Neural progenitor cell (in vitro differentiated cells): ENCODE data around the gene LVRN.

ENCODE experiments used
- CTCF ChIP-seq: fragments of 200-600 bp; sonication (generic); IDR thresholded peaks from 2 replicates; pipeline ENCODE4 v1.5.1; 2017; ENCODE audit warnings: antibody characterized with exemption, mild to moderate bottlenecking
- EZH2 ChIP-seq: fragments of 200-600 bp; sonication (generic); IDR thresholded peaks from 2 replicates; pipeline ENCODE4 v1.6.1; 2017; ENCODE audit warnings: antibody characterized with exemption, mild to moderate bottlenecking, moderate library complexity
- EZH2phosphoT487 ChIP-seq: fragments of 200-600 bp; sonication (generic); IDR thresholded peaks from 2 replicates; pipeline ENCODE4 v1.6.1; 2017; ENCODE audit warnings: antibody characterized with exemption

DNA sequence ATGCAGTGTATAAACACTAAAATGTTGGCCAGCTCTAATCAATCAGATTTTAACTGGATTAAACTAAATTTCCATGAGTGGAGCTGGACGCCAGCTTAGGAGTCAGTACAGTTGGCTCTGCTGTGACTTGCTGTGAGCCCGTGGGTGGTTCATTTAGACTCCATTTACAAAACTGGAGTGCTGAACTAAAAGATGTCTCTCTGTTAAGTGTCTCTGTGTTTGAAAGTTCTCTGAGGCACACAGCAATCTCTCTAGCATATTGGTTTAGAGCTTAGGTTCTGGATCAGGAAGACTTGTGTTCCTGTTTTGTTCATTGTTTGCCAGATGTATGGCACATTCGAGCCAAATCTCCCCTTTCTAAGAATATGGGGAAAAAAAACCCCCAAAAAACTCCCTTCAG lies 42.0 kb downstream of the LVRN start:
- TF ChIP-seq CTCF: no peak
- no peak for TF ChIP-seq EZH2
- TF ChIP-seq EZH2phosphoT487: no peak
